Amniotic epithelial cell (primary cell): ENCODE data around the gene VRK3.
A peak's percentile ranks its signal among the peaks of the same experiment; 100 is the strongest.
"Not testable (repeated sequence)": the region's sequence is repeated elsewhere in the genome, so short reads cannot be mapped to it uniquely, and the experiment has no call there.

Experiments
- DNase-seq: peaks from one replicate; pipeline ENCODE4 v3.0.0-alpha.2; 2010; ENCODE audit warnings: low read depth

VRK3 gene

GRCh38 chr19:49956115-49956495 is 69.1 kb downstream of the VRK3 start:
- DNase-seq = no peak

DNA sequence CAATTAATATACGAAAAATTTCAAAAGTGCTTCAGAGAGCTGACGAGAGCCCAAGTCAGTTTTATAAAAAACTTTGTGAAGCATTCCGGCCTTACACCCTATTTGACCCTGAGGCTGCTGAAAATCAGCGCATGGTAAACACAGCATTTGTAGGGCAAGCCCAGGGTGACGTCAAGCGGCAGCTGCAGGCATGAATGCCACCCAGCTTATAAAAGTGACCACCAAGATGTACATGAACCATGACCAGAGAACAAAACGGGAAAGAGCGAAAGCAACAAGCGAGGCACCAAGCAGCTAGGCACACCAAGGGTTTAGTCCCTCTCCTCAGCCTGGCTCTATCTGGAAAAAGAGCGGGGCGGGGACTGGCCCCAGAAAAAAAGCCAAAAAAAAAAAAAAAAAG is 70.2 kb downstream of the VRK3 start:
- peak; percentile 23 for DNase-seq

- DNase-seq = peak; percentile 81
Observed at GRCh38 chr19:49954092-49954829, 70.9 kb downstream of the VRK3 start.

DNA sequence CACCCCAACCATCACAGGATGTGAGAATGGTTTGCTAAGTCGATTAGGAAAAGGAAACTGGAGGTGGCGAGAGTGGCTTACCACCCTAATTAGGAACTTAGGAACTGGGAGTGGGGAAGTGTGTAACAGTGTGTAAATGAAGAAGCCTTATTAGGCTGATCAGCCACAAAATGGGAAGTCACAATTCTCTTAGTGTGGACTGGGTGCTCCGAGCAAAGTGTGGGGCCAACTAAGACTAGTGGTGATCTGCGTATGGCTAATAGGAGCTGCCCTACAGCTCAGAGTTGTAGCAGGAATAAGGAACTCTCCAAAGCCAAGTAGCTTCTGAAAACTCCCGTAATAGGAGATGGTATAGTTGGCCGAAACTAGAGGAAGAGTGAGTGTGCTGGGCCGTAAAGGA is 71.8 kb downstream of the VRK3 start:
- DNase-seq = peak; percentile 18

GRCh38 chr19:49952906-49953305 is 72.3 kb downstream of the VRK3 start:
- no peak for DNase-seq

GRCh38 chr19:49952479-49952836 is 72.7 kb downstream of the VRK3 start:
- peak; percentile 80 for DNase-seq

- no peak for DNase-seq
Observed at GRCh38 chr19:49951806-49952478, 73.2 kb downstream of the VRK3 start.

DNA sequence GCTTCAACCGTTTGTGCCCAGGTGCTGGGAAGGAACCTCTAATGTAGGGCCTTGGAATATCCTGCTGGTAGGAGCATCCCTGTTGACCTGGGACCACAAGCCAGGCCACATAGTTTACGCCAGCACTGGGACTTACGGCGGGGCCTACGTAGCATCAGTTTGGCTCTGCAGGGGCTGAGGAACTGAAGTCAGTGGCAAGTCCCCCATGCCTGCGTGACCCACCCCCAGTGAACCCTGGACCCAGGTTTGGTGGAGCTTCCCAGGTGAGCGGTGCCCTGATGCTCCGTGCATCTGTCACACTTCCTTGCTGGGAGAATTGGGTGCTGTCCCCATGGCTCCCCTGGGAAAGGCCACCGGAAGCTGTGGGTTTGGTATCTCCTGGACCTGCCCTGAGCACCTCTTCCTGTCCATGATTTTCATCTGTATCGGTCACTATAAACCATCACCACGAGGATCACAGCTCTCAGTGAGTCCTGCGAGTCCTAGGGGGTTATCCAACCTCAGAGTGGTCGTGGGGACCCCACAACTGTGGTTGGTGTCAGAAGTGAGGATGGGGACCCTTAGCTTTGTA is 74.1 kb downstream of the VRK3 start:
- DNase-seq = no peak

GRCh38 chr19:49950590-49950948 is 74.6 kb downstream of the VRK3 start:
- DNase-seq = no peak

GRCh38 chr19:49949742-49950589 is 75.2 kb downstream of the VRK3 start:
- DNase-seq = no peak

- no peak for DNase-seq
Observed at GRCh38 chr19:49946415-49946814, 78.8 kb downstream of the VRK3 start.

DNA sequence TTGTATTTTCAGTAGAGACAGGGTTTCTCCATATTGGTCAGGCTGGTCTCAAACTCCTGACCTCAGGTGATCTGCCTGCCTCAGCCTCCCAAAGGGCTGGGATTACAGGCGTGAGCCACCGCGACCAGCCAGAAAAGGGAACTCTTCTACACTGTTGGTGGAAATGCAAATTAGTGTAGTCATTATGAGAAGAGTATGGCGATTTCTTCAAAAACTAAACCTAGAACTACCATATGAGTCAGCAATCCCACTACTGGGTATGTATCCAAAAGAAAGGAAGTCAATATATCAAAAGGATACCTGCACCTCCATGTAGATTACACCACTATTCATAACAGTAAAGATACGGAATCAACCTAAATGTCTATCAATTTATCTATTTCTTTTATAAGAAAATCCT is 80.6 kb downstream of the VRK3 start:
- not testable (repeated sequence) for DNase-seq

DNA sequence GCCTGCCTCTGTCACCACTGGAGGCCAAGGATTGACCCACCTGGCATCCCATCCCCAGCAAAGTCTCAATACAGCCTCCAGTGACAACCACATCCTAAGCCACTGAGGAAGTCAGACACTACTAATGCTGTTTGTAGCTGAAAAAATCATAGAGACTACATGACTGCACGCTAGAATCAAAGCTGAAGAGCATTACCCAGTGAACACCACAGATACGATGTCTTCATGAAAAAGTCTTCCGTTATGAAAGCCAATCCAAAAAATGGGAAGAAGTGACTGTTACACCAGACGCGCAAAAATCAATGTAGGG is 84.7 kb downstream of the VRK3 start:
- no peak for DNase-seq

GRCh38 chr19:49939721-49940481 is 85.3 kb downstream of the VRK3 start:
- DNase-seq = no peak

DNA sequence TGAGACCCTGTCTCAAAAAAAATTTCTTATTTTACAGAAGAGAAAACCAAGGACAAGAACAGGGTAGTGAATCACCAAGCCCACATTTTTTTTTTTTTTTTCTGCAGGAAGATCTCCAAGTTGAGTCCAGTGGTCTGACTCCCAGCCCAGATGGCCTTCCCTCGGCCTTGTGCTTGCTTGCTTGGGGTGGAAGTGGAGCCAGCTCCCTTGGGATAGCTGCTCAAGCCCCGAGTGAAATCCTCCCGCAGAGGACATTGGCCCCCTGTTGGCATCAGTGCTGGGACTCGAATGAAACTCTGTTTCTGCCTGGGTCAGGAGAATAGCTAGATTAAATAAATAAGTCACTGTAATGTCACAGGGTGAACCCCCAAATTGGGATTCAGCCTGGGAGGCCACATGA is 86.5 kb downstream of the VRK3 start:
- peak; percentile 45 for DNase-seq

DNA sequence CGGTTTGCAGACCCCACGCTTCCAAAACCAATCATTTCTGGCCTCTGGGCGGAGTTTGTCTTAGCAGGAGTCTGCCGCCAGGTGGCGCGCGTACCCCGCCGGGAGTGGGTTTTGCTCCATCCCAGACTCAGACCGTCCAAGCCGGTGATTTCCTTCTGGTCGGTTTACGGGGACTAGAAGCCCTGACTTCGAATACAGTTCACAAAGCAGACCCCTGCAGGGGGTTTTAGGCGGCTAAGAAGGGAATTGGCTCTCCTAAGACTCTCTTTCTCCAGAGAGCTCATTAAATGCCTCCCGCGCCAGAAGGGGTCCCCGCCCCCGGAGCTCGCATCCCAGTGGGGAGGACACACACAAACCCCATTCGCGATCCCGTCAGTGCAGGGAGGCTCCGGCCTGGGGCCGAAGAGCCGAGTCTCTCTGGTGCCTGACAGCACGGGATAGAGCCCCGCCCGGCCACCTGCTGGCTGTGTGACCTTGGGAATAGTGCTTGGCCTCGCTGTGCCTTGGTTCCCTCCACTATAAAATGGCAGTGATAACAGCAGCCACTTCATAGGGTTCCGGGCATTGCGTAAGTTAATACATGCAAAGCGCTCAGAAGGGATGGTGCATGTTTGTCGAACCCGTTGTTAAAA is 87.3 kb downstream of the VRK3 start:
- peak; percentile 51 for DNase-seq

GRCh38 chr19:49936549-49936948 is 88.6 kb downstream of the VRK3 start:
- DNase-seq = no peak

DNA sequence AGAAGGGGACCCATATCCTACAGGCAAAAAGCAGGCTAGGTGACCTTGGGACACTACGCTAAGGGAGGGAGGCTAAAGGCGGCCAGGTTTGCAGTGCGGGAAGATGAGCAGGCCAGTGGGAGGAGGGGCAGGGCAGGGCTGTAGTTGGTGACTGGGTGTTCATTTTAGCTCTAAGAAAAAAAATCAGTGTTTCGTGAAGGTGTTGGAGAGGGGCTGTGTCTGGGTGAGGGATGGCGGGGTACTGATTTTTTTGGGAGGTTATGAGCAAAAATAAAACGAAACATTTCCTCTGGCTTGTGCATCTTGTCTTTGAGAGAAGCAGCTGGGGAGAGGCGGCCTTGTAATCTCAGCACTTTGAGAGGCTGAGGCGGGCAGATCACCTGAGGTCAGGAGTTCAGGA is 91.5 kb downstream of the VRK3 start:
- DNase-seq = no peak

GRCh38 chr19:49932731-49933131 is 92.4 kb downstream of the VRK3 start:
- no peak for DNase-seq

DNA sequence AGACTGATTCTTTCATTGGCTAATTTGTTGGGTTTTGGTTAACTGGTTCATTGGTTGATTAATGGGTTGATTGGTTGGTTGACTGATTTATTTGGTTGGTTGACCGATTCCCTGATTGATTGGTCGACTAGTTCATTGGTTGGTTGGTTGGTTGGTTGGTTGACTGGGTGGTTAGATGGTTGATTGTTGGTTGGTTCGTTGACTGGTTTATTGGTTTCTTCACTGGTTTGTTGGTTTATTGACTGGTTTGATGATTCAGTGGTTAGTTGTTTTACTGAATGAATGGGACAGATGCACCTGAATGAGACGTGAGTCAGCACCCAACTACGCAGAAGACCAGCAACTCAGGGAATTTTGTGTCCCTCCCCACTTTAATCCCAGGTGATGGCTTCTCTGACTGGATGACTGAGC is 93.1 kb downstream of the VRK3 start:
- DNase-seq = no peak

GRCh38 chr19:49931293-49932040 is 93.7 kb downstream of the VRK3 start:
- no peak for DNase-seq
